Measurements from ENCODE around the gene WDSUB1.

GRCh38 chr2:159256159-159256558, 30.3 kb downstream of the WDSUB1 start:
- no peak for TF ChIP-seq POLR2A (IDR thresholded peaks at IDR 0.05)
- TF ChIP-seq CTCF (IDR thresholded peaks at IDR 0.05), result no peak

All from testis (tissue), 2 donors.